HEK293T (cell line): ENCODE results near the gene DOK3.

Source experiments
- CTCF ChIA-PET: fragments of 350-600 bp; formaldehyde crosslinking; extraction: SDS; loops from one replicate; lab custom pipeline; 2021; ENCODE audit warnings: antibody characterized with exemption, inconsistent platforms; lab: Yijun Ruan, JAX
- POLR2A ChIA-PET: fragments of 350-600 bp; formaldehyde crosslinking; extraction: SDS; loops from one replicate; lab custom pipeline; 2020; ENCODE audit warnings: antibody characterized with exemption, inconsistent platforms; lab: Yijun Ruan, JAX
- DNase-seq: peaks from one replicate; pipeline ENCODE4 v3.0.0; 2012; ENCODE audit warnings: mixed read lengths; ENCODE audit errors: extremely low spot score
- ARNT ChIP-seq: fragments of 450-650 bp; IDR thresholded peaks from 2 replicates; pipeline ENCODE4 v1.6.1; 2017; ENCODE audit warnings: mild to moderate bottlenecking
- BHLHE40 ChIP-seq: fragments of 450-650 bp; IDR thresholded peaks from 2 replicates; pipeline ENCODE4 v1.6.1; 2016; ENCODE audit warnings: mild to moderate bottlenecking, moderate library complexity, borderline replicate concordance
- CTBP1 ChIP-seq: fragments of 450-650 bp; IDR thresholded peaks from 2 replicates; pipeline ENCODE4 v1.6.1; 2016; ENCODE audit warnings: borderline replicate concordance
- ELF4 ChIP-seq: fragments of 450-650 bp; IDR thresholded peaks from 2 replicates; pipeline ENCODE4 v1.6.1; 2017; ENCODE audit warnings: antibody characterized with exemption
- FOXA1 ChIP-seq: fragments of 450-650 bp; IDR thresholded peaks from 2 replicates; pipeline ENCODE4 v1.6.1; 2016; ENCODE audit warnings: mild to moderate bottlenecking
- FOXK2 ChIP-seq: fragments of 450-650 bp; IDR thresholded peaks from 2 replicates; pipeline ENCODE4 v1.6.1; 2016; ENCODE audit warnings: mild to moderate bottlenecking
- FOXM1 ChIP-seq: fragments of 450-650 bp; IDR thresholded peaks from 2 replicates; pipeline ENCODE4 v1.6.1; 2017; ENCODE audit warnings: mild to moderate bottlenecking, borderline replicate concordance
- HDGF ChIP-seq: fragments of 450-650 bp; IDR thresholded peaks from 2 replicates; pipeline ENCODE4 v1.6.1; 2017; ENCODE audit warnings: antibody characterized with exemption, borderline replicate concordance
- L3MBTL2 ChIP-seq: fragments of 450-650 bp; conservative IDR thresholded peaks from 2 replicates; pipeline ENCODE4 v1.6.1; 2016; ENCODE audit warnings: mild to moderate bottlenecking
- LEF1 ChIP-seq: fragments of 450-650 bp; IDR thresholded peaks from 2 replicates; pipeline ENCODE4 v1.6.1; 2017; ENCODE audit warnings: mild to moderate bottlenecking, borderline replicate concordance
- NFRKB ChIP-seq: fragments of 450-650 bp; IDR thresholded peaks from 2 replicates; pipeline ENCODE4 v1.6.1; 2016; ENCODE audit warnings: mild to moderate bottlenecking, moderate library complexity
- SP1 ChIP-seq: fragments of 450-650 bp; IDR thresholded peaks from 2 replicates; pipeline ENCODE4 v1.6.1; 2017
- SUZ12 ChIP-seq: fragments of 450-650 bp; IDR thresholded peaks from 2 replicates; pipeline ENCODE4 v1.6.1; 2016; ENCODE audit warnings: mild to moderate bottlenecking
- TARDBP ChIP-seq: fragments of 450-650 bp; IDR thresholded peaks from 2 replicates; pipeline ENCODE4 v1.6.1; 2016
- ZNF384 ChIP-seq: fragments of 450-650 bp; IDR thresholded peaks from 2 replicates; pipeline ENCODE4 v1.6.1; 2016
- TF ChIP-seq, protein P1 (sequence below): fragments of 450-650 bp; IDR thresholded peaks from 2 replicates; pipeline ENCODE4 v1.6.1; 2016

The DOK3 gene

GRCh38 chr5:177479774-177480173 is 29.9 kb downstream of the DOK3 start:
- TF ChIP-seq ZNF384 = no peak
- TF ChIP-seq HDGF = no peak
- TF ChIP-seq FOXM1 = no peak
- CTCF ChIA-PET = no interaction called here
- POLR2A ChIA-PET = no interaction called here
- no peak for DNase-seq

GRCh38 chr5:177478711-177479646 is 30.6 kb downstream of the DOK3 start:
- ChIA-PET CTCF (interaction anchor here (1.8 kb wide), 1 partner anchor 12 kb away, joined by 4 read pairs; no protein-coding TSS in a partner anchor), POLR2A (interaction anchor here (1.1 to 1.2 kb wide), 2 partner anchors 9 to 725 kb away, joined by 3 to 4 read pairs; partner anchors contain the start of gene HNRNPAB)
- TF ChIP-seq SP1 (no peak), CTBP1 (no peak), TARDBP (no peak), BHLHE40 (no peak), ZNF384 (no peak), LEF1 (no peak), L3MBTL2 (no peak), ELF4 (no peak), ARNT (no peak)
- no peak for DNase-seq

- ChIA-PET CTCF (interaction anchor here (1.8 to 1.9 kb wide), 2 partner anchors 13 to 107 kb away, joined by 4 to 5 read pairs; no protein-coding TSS in a partner anchor), POLR2A (interaction anchor here (1.1 to 1.7 kb wide), 4 partner anchors 10 to 726 kb away, joined by 3 to 6 read pairs (median 4); partner anchors contain the start of genes HNRNPAB and PDLIM7)
- DNase-seq = no peak
- TF ChIP-seq SP1 = no peak
- no peak for TF ChIP-seq FOXK2
- no peak for TF ChIP-seq BHLHE40
- no peak for TF ChIP-seq HDGF
- no peak for TF ChIP-seq ELF4
- no peak for TF ChIP-seq FOXA1
- no peak for TF ChIP-seq ARNT
Observed at GRCh38 chr5:177477701-177478477, 31.7 kb downstream of the DOK3 start.

GRCh38 chr5:177476531-177477233 is 32.9 kb downstream of the DOK3 start:
- ChIA-PET POLR2A (interaction anchor here (1.0 to 2.1 kb wide), 4 partner anchors 19 to 40 kb away, joined by 4 to 6 read pairs (median 5); partner anchors contain the start of genes DDX41 and PDLIM7), CTCF (interaction anchor here (1.5 to 1.9 kb wide), 2 partner anchors 24 to 106 kb away, joined by 4 to 5 read pairs; no protein-coding TSS in a partner anchor)
- DNase-seq = no peak
- no peak for TF ChIP-seq SUZ12
- no peak for TF ChIP-seq HDGF
- TF ChIP-seq SP1 = no peak
- TF ChIP-seq FOXA1 = no peak
- TF ChIP-seq LEF1 = no peak
- no peak for TF ChIP-seq CTBP1
- no peak for TF ChIP-seq TARDBP
- TF ChIP-seq, protein P1, sequence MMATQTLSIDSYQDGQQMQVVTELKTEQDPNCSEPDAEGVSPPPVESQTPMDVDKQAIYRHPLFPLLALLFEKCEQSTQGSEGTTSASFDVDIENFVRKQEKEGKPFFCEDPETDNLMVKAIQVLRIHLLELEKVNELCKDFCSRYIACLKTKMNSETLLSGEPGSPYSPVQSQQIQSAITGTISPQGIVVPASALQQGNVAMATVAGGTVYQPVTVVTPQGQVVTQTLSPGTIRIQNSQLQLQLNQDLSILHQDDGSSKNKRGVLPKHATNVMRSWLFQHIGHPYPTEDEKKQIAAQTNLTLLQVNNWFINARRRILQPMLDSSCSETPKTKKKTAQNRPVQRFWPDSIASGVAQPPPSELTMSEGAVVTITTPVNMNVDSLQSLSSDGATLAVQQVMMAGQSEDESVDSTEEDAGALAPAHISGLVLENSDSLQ = no peak
- no peak for TF ChIP-seq ZNF384
- no peak for TF ChIP-seq NFRKB
- TF ChIP-seq L3MBTL2 = no peak
- TF ChIP-seq ARNT = no peak
- no peak for TF ChIP-seq BHLHE40
- no peak for TF ChIP-seq ELF4
- TF ChIP-seq FOXK2 = no peak
- TF ChIP-seq FOXM1 = no peak

DNA sequence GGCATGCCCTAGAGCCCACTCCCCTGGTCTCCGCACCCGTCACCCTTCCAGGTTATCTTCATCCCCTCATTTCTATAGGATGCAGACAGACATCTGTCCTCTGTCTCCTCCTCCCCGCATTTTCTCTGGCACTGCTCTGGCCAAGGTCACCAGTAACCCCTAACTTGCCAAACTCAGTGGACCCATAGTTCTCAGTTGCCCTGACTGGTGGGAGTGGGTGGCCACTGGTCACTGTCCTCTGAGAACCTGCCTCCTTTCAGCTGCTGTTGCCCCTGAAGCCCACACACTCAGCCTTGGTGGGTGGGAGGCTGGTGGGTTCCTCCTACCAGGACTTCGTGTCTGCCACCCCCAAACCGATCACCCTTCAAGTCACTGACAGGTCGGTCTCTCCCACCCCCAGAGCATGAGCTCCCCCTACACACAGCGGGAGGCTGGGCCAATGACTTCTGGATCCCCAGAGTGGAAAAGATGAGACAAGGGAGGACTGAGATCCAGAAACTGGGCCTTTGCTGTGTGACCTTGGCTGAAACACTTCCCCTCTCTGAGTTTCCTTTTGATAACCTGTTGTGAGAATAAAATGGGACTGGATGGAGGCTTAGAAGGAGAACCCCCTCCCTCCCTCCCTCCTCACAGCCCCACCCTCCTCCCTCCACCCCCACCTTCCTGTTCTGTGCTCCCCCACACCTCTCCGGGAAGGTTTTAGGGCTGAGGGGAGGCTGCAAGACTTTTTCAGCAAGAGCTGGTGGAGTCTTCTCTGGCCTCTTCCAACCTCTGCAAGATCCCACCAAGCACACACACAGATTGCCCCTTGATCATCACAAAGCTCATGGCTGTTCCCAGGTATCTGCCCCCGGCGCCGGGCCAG is 33.8 kb downstream of the DOK3 start:
- ChIA-PET POLR2A (interaction anchor here (1.0 to 2.1 kb wide), 5 partner anchors 12 to 41 kb away, joined by 3 to 6 read pairs (median 5); partner anchors contain the start of genes DDX41 and PDLIM7), CTCF (interaction anchor here (1.5 kb wide), 1 partner anchor 25 kb away, joined by 4 read pairs; no protein-coding TSS in a partner anchor)
- no peak for DNase-seq
- no peak for TF ChIP-seq NFRKB
- no peak for TF ChIP-seq LEF1
- no peak for TF ChIP-seq FOXA1
- no peak for TF ChIP-seq FOXK2
- TF ChIP-seq ARNT = no peak
- no peak for TF ChIP-seq SUZ12
- no peak for TF ChIP-seq TARDBP
- TF ChIP-seq BHLHE40 = no peak
- TF ChIP-seq, protein P1 = no peak
- no peak for TF ChIP-seq SP1
- TF ChIP-seq ELF4 = no peak
- no peak for TF ChIP-seq FOXM1
- no peak for TF ChIP-seq ZNF384
- TF ChIP-seq L3MBTL2 = no peak
- TF ChIP-seq HDGF = no peak
- TF ChIP-seq CTBP1 = no peak
